ENCODE measurements around the gene HDAC2.
A peak's percentile ranks its signal among the peaks of the same experiment; 100 is the strongest.
"Not testable (repeated sequence)": the region's sequence is repeated elsewhere in the genome, so short reads cannot be mapped to it uniquely, and the experiment has no call there.

Gene HDAC2

GRCh38 chr6:113997116-113997515 is 26.2 kb upstream of the HDAC2 start:
- no peaks in the 10 kb centered on the region for H3K36me3 ChIP-seq
- H3K27me3 ChIP-seq, result no peaks in the 10 kb centered on the region
- TF ChIP-seq CTCF (IDR thresholded peaks at IDR 0.05; ENCODE audit: low read depth, low read length), result no peak
- peaks cover 8% of the 10 kb centered on the region for H3K4me1 ChIP-seq
- H3K4me3 ChIP-seq (ENCODE audit: low read depth, low read length), result no peak overlapping the region
- H3K9me3 ChIP-seq, result no peaks in the 10 kb centered on the region
- DNase-seq, result no peak

- peak; percentile 72 for DNase-seq
- no peaks in the 10 kb centered on the region for H3K27me3 ChIP-seq
- peak; percentile 40 for TF ChIP-seq CTCF (IDR thresholded peaks at IDR 0.05; ENCODE audit: low read depth, low read length)
Observed at GRCh38 chr6:113995634-113996033, 24.7 kb upstream of the HDAC2 start.

GRCh38 chr6:113994934-113995342 is 24.0 kb upstream of the HDAC2 start:
- peak; percentile 78 for DNase-seq
- Histone ChIP-seq H3K4me1 (peaks cover 5% of the 10 kb centered on the region), H3K36me3 (no peaks in the 10 kb centered on the region), H3K27me3 (no peaks in the 10 kb centered on the region), H3K9me3 (no peaks in the 10 kb centered on the region), H3K4me3 (ENCODE audit: low read depth, low read length) (no peak overlapping the region)
- TF ChIP-seq CTCF (IDR thresholded peaks at IDR 0.05; ENCODE audit: low read depth, low read length), result peak; percentile 99

More at GRCh38 chr6:113995634-113996033, 24.7 kb upstream of the HDAC2 start:
- Histone ChIP-seq H3K4me3 (ENCODE audit: low read depth, low read length) (no peak overlapping the region; the same call in 1 of the 2 replicates), H3K4me1 (peaks cover 5% of the 10 kb centered on the region), H3K36me3 (no peaks in the 10 kb centered on the region), H3K9me3 (no peaks in the 10 kb centered on the region)

GRCh38 chr6:113989675-113990074 is 18.7 kb upstream of the HDAC2 start:
- no peak for DNase-seq
- Histone ChIP-seq H3K4me1 (no peaks in the 10 kb centered on the region), H3K36me3 (no peaks in the 10 kb centered on the region), H3K9me3 (no peaks in the 10 kb centered on the region), H3K4me3 (ENCODE audit: low read depth, low read length) (no peak overlapping the region), H3K27me3 (no peaks in the 10 kb centered on the region)
- TF ChIP-seq CTCF (IDR thresholded peaks at IDR 0.05; ENCODE audit: low read depth, low read length), result no peak

GRCh38 chr6:113982675-113983074 is 11.7 kb upstream of the HDAC2 start:
- not testable (repeated sequence) for H3K4me3 ChIP-seq (ENCODE audit: low read depth, low read length); DNase-seq; H3K9me3 ChIP-seq; H3K27me3 ChIP-seq; H3K36me3 ChIP-seq; H3K4me1 ChIP-seq

GRCh38 chr6:113982055-113982550 is 11.2 kb upstream of the HDAC2 start:
- no peaks in the 10 kb centered on the region for H3K9me3 ChIP-seq
- TF ChIP-seq CTCF (IDR thresholded peaks at IDR 0.05; ENCODE audit: low read depth, low read length), result no peak
- no peak overlapping the region for H3K4me3 ChIP-seq (ENCODE audit: low read depth, low read length)
- H3K4me1 ChIP-seq, result no peaks in the 10 kb centered on the region
- no peaks in the 10 kb centered on the region for H3K36me3 ChIP-seq
- DNase-seq, result no peak
- no peaks in the 10 kb centered on the region for H3K27me3 ChIP-seq

Data from BE2C (cell line).